SH-SY5Y (cell line): ENCODE results near the gene SLC16A13.

Source experiments
- GATA2 ChIP-seq: IDR thresholded peaks from 2 replicates; pipeline ENCODE4 v1.6.1; 2011; ENCODE audit warnings: mild to moderate bottlenecking, low read depth, low read length
- GATA3 ChIP-seq: IDR thresholded peaks from 2 replicates; pipeline ENCODE4 v1.6.1; 2011; ENCODE audit warnings: low read depth, mild to moderate bottlenecking, low read length, moderate library complexity

DNA sequence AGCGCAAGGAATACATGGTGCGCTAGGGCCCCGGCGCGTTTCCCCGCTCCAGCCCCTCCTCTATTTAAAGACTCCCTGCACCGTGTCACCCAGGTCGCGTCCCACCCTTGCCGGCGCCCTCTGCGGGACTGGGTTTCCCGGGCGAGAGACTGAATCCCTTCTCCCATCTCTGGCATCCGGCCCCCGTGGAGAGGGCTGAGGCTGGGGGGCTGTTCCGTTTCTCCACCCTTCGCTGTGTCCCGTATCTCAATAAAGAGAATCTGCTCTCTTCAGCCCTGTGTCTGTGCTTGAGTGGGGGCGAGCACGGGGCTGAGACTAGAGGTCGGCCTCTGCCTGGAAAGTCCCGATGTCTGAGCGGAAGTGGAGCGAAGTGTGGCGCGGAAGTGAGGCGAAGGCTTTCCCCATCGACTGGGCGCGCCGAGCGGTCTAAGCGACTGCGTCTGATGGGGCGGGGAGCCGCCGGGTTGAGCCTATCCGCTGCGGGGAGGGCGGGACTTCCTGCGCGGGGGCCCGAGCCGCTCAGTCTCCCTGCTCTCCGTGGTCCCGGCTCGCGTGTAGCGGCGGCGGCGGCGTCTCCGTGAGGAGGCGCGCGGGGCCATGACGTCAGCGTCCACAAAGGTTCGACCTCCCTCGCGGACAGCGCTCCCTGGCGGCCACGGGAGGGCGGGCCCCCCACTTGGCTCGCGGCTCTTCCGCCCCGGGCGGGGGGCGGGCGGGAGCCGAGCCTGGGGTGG lies 21.4 kb upstream of the SLC16A13 start:
- TF ChIP-seq GATA3: no peak
- TF ChIP-seq GATA2: no peak
